Measurements from ENCODE around the gene KBTBD7. TPM values are rescaled to one million over a fixed set of nuclear protein-coding genes. Genes with fewer than 3 reads are reported as not detected.

The KBTBD7 gene
- total RNA-seq, 1 donor from 2014 or later = 10.6 TPM

GRCh38 chr13:41159174-41159573 is 35.2 kb downstream of the KBTBD7 start:
- Mint-ChIP-seq H3K36me3 (ENCODE audit: low read depth) (no peaks in the 10 kb centered on the region), H3K27me3 (ENCODE audit: low read depth) (no peaks in the 10 kb centered on the region), H3K27ac (ENCODE audit: unreplicated experiment) (no peak overlapping the region), H3K4me3 (ENCODE audit: unreplicated experiment) (no peak overlapping the region), H3K4me1 (ENCODE audit: low read depth) (no peaks in the 10 kb centered on the region), H3K9me3 (ENCODE audit: low read depth) (no peaks in the 10 kb centered on the region)
- DNase-seq (ENCODE audit: low spot score) = no peak
- no peak for TF ChIP-seq CTCF (IDR thresholded peaks at IDR 0.05)

GRCh38 chr13:41157048-41157717 is 37.2 kb downstream of the KBTBD7 start:
- H3K27ac Mint-ChIP-seq (ENCODE audit: unreplicated experiment) = no peak overlapping the region
- no peak overlapping the region for H3K4me3 Mint-ChIP-seq (ENCODE audit: unreplicated experiment)
- H3K4me1 Mint-ChIP-seq (ENCODE audit: low read depth) = no peaks in the 10 kb centered on the region
- no peaks in the 10 kb centered on the region for H3K36me3 Mint-ChIP-seq (ENCODE audit: low read depth)
- TF ChIP-seq CTCF (IDR thresholded peaks at IDR 0.05) = no peak
- no peak for DNase-seq (ENCODE audit: low spot score)
- H3K27me3 Mint-ChIP-seq (ENCODE audit: low read depth) = no peaks in the 10 kb centered on the region
- H3K9me3 Mint-ChIP-seq (ENCODE audit: low read depth) = peaks cover 5% of the 10 kb centered on the region

- TF ChIP-seq CTCF (IDR thresholded peaks at IDR 0.05) = no peak
- Mint-ChIP-seq H3K27ac (ENCODE audit: unreplicated experiment) (no peak overlapping the region), H3K9me3 (ENCODE audit: low read depth) (peaks cover 11% of the 10 kb centered on the region), H3K27me3 (ENCODE audit: low read depth) (no peaks in the 10 kb centered on the region), H3K4me1 (ENCODE audit: low read depth) (no peaks in the 10 kb centered on the region), H3K36me3 (ENCODE audit: low read depth) (no peaks in the 10 kb centered on the region), H3K4me3 (ENCODE audit: unreplicated experiment) (no peak overlapping the region)
- DNase-seq (ENCODE audit: low spot score) = no peak
Measured at GRCh38 chr13:41156620-41157019, 37.7 kb downstream of the KBTBD7 start.

GRCh38 chr13:41154042-41154441 is 40.3 kb downstream of the KBTBD7 start:
- Mint-ChIP-seq H3K27me3 (ENCODE audit: low read depth) (no peaks in the 10 kb centered on the region), H3K9me3 (ENCODE audit: low read depth) (peaks cover 37% of the 10 kb centered on the region), H3K36me3 (ENCODE audit: low read depth) (peaks cover 12% of the 10 kb centered on the region), H3K4me3 (ENCODE audit: unreplicated experiment) (no peak overlapping the region), H3K27ac (ENCODE audit: unreplicated experiment) (no peak overlapping the region), H3K4me1 (ENCODE audit: low read depth) (no peaks in the 10 kb centered on the region)
- no peak for TF ChIP-seq CTCF (IDR thresholded peaks at IDR 0.05)
- DNase-seq (ENCODE audit: low spot score) = no peak

- TF ChIP-seq CTCF (IDR thresholded peaks at IDR 0.05) = no peak
- peaks cover 54% of the 10 kb centered on the region for H3K9me3 Mint-ChIP-seq (ENCODE audit: low read depth)
- H3K36me3 Mint-ChIP-seq (ENCODE audit: low read depth) = peaks cover 15% of the 10 kb centered on the region
- H3K4me3 Mint-ChIP-seq (ENCODE audit: unreplicated experiment) = no peak overlapping the region
- DNase-seq (ENCODE audit: low spot score) = no peak
- no peaks in the 10 kb centered on the region for H3K4me1 Mint-ChIP-seq (ENCODE audit: low read depth)
- H3K27ac Mint-ChIP-seq (ENCODE audit: unreplicated experiment) = no peak overlapping the region
- H3K27me3 Mint-ChIP-seq (ENCODE audit: low read depth) = no peaks in the 10 kb centered on the region
Measured at GRCh38 chr13:41152005-41152404, 42.4 kb downstream of the KBTBD7 start.

Measured in chondrocyte (in vitro differentiated cells).